Stimulated activated CD4-positive, alpha-beta T cell treated with anti-CD3 and anti-CD28 coated beads, TNF-alpha, amount 100 ng/mL, for 24 hours (primary cell): ENCODE measurements around the gene CELSR1.
"Not testable (repeated sequence)": the region's sequence is repeated elsewhere in the genome, so short reads cannot be mapped to it uniquely, and the experiment has no call there.

Experiments
- DNase-seq, 3 experiments: peaks; one replicate each; pipeline ENCODE4 v3.0.0-alpha.2; 2020; ENCODE audit warnings: low read depth in 3 of 3

Gene CELSR1

GRCh38 chr22:46514592-46515207 is 22.7 kb downstream of the CELSR1 start:
- DNase-seq, result no peak

GRCh38 chr22:46513908-46514550 is 23.4 kb downstream of the CELSR1 start:
- DNase-seq, result no peak

- DNase-seq, result no peak
These were observed 24.7 kb downstream of the CELSR1 start for GRCh38 chr22:46512683-46513082.

GRCh38 chr22:46512039-46512370 is 25.4 kb downstream of the CELSR1 start:
- DNase-seq, result no peak

- DNase-seq, result no peak
These were observed 26.0 kb downstream of the CELSR1 start for GRCh38 chr22:46511151-46512038.

- no peak for DNase-seq
These were observed 27.9 kb downstream of the CELSR1 start for GRCh38 chr22:46509416-46510089.

- no peak for DNase-seq
These were observed 28.9 kb downstream of the CELSR1 start for GRCh38 chr22:46508491-46508999.

- no peak for DNase-seq
These were observed 29.7 kb downstream of the CELSR1 start for GRCh38 chr22:46507451-46508425.

- no peak for DNase-seq
These were observed 32.8 kb downstream of the CELSR1 start for GRCh38 chr22:46504584-46504983.

GRCh38 chr22:46502440-46503175 is 34.8 kb downstream of the CELSR1 start:
- DNase-seq, result no peak

- no peak for DNase-seq
These were observed 35.7 kb downstream of the CELSR1 start for GRCh38 chr22:46501701-46502100.

GRCh38 chr22:46501265-46501664 is 36.2 kb downstream of the CELSR1 start:
- DNase-seq, result not testable (repeated sequence)

GRCh38 chr22:46500201-46500600 is 37.2 kb downstream of the CELSR1 start:
- DNase-seq, result no peak

- DNase-seq, result no peak
These were observed 37.6 kb downstream of the CELSR1 start for GRCh38 chr22:46499805-46500189.

- DNase-seq, result no peak
These were observed 45.5 kb downstream of the CELSR1 start for GRCh38 chr22:46491946-46492345.

GRCh38 chr22:46490538-46490937 is 46.9 kb downstream of the CELSR1 start:
- no peak for DNase-seq

- no peak for DNase-seq
These were observed 50.3 kb downstream of the CELSR1 start for GRCh38 chr22:46486996-46487717.

GRCh38 chr22:46484861-46485595 is 52.4 kb downstream of the CELSR1 start:
- no peak for DNase-seq
